AG20443 (cell line): Measurements from ENCODE around the gene ZNF205.

Source experiments
- DNase-seq: peaks from one replicate; pipeline ENCODE4 v3.0.0; 2012; ENCODE audit warnings: low spot score, mixed read lengths

The ZNF205 gene

DNA sequence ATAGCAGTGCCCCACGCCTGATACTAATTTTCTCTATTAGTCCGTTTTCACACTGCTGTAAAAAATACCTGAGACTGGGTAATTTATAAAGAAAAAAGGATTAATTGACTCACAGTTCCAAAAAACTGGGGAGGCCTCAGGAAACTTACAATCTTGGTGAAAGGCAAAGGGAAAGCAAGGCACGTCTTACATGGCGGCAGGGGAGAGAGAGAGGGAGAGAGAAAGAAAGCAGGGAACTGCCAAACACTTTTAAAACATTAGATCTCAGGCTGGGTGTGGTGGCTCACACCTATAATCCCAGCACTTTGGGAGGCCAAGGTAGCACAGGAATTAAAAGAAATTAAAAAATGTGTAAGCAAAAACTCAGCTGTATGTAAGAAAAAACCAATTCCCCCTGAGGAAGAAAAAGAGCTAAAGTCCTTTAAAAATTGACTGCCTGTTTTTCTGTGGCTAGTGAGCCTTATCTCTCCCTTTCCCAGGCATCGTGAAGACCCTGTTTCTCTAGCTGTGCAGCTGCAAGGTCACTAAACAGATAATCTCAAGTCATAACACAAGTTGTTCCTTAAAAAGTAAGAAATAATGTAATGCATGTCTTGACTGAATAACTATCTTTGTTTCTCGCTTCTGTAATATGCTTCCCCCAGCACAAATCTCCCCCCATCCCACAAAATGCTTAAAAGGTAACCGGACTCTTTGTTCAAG lies 27.3 kb upstream of the ZNF205 start:
- no peak for DNase-seq

DNA sequence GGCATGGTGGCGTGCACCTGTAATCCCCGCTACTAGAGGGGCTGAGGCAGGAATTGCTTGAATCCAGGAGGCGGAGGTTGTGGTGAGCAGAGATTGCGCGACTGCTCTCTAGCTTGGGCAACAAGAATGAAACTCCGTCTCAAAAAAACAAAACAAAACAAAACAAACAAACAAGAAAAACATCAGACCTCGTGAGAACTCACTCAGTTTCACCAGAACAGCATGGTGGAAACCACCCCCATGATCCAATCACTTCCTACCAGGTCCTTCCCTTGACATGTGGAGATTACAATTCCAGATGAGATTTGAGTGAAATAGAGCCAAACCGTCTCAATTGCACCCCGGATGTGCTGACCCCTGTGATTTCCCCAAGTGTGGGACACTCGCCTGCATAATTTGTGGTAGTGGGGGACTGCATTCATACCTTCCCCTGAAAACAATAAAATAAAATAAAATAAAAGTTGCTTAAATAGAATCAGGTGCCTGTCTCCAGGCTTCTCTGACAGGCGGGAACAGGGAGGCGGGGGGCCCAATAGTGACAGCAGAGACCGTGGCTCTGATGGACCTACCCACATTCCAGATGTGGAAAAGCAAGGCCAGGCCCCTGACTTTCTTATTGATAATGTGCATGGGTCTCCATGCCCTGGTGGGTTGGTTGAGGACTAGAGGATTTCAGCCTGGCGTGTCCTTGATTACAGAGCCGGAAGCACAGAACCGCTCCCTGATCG lies 26.4 kb upstream of the ZNF205 start:
- DNase-seq = no peak

DNA sequence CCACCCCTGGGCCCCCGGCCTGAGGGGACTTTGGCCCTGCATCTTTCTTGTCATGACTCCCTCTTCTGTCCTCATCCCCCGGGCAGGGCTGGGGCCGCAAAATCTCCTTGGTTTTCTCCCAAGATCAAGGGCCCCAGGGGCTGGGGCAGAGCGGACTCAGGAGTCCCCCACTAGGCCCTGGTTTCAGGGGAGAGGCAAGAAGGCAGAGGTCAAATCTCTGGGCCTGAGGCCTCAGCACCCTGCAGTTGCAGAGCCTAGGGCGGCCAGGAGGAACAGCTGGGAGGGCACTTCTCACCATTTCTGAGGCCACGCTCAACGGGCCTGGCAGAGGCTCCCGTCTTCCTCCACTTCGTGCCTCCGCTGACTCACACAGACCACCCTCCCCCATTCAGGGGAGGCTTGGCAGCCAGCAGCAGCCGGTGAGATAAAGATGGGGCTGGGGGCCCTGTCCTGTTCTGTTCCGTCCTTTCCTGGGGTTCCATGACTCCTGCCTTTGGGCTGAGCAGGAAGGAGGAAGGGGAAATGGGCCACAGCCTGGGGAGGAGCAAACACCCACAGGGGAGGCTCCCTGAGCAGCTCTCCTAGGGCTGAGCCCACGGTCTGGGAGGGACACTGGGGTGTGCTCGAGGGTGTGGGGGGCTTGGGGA lies 25.7 kb upstream of the ZNF205 start:
- no peak for DNase-seq

DNA sequence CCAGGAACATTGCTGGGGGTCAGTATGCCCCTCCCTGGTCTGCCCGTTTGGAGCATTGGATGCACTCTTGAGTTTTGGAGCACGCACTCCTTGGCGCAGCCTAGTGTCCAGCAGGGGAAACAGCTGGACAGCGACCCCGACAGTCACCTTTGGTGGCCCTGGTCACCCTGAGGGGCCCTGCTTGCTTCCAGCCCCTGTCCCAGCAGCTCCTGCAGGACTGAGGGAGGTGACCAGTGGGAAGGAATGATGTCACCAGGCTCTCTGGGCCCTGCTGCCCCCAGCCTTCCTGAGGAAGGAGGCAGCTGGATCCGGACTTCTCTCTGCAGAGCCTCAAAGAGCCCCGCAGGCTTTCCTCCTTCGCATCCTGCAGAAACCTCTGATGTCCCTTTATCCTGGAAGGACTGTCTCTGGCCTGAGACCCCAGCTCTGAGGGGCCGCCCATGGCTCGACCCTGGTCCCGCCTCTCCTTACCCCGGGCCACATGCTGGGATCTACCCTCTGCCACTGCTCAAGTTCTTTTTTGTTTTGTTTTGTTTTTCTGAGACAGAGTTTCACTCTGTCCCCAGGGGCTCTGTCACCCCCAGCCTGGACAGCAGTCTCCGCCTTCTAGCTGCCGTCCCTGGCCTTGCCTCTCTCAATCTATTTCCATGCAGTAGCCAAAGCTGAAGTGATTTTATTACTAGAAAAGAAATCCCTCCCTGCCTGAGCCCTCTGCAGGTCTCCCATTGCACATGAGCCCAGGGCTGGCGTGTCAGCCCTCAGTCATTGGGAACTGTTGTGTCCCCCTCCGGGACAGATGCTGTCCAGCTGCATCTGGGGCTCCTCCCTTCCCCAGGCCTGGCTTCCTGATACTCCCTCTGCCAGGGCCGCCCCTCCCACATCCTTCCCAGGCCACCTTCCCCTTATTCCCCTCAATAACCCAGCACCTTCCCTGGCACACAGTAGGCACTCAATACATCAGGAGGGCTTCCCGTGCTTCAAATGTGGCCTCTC lies 24.8 kb upstream of the ZNF205 start:
- peak; percentile 17 for DNase-seq

DNA sequence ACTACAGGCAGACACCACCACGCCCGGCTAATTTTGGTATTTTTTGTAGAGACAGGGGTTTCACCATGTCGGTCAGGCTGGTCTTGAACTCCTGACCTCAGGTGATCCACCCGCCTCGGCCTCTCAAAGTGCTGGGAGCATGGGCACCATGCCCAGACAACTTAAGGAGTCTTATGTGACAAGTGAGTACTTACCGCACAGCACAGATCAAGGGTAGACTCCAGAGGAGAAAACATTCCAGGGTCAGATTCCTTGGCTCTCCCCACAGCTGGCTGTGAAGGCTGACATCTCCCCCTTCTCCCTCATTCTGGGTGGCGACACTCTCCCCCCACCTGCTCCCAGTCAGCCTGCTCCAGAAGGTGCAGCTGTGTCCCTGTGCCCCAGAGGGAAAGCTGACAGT lies 23.9 kb upstream of the ZNF205 start:
- DNase-seq = peak; percentile 4

DNA sequence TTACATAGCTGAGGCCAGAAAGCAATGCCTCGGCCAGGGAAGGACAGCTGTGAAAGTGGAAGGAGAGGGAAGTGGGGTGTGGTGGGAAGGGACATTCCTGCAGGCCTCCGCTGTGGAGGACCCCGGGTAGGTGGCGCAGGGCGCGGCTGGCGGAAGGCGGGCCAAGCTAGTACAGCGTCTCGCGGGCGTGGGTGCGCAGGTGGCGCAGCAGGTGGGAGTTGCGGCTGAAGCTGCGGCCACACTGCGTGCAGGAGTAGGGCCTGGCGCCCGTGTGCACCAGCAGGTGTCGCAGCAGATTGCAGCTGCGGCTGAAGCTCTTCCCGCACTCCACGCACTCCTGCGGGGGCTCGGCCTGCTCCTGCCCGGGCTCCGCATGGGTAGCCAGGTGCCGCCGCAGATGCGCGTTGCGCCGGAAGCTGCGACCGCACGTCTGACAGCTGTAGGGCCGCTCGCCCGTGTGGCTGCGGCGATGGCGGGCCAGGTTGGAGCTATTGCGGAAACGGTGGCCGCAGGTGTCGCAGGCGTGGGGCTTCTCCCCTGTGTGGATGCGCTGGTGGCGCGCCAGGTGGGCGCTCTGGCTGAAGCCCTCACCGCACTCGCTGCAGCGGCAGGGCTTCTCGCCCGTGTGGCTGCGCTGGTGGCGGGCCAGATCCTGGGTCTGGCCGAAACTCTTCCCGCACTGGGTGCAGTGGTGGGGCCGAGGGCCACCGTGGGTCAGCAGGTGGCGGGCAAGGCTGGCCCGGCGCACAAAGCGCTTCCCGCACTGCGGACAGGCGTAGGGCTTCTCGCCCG lies 23.3 kb upstream of the ZNF205 start:
- DNase-seq = peak; percentile 4

DNA sequence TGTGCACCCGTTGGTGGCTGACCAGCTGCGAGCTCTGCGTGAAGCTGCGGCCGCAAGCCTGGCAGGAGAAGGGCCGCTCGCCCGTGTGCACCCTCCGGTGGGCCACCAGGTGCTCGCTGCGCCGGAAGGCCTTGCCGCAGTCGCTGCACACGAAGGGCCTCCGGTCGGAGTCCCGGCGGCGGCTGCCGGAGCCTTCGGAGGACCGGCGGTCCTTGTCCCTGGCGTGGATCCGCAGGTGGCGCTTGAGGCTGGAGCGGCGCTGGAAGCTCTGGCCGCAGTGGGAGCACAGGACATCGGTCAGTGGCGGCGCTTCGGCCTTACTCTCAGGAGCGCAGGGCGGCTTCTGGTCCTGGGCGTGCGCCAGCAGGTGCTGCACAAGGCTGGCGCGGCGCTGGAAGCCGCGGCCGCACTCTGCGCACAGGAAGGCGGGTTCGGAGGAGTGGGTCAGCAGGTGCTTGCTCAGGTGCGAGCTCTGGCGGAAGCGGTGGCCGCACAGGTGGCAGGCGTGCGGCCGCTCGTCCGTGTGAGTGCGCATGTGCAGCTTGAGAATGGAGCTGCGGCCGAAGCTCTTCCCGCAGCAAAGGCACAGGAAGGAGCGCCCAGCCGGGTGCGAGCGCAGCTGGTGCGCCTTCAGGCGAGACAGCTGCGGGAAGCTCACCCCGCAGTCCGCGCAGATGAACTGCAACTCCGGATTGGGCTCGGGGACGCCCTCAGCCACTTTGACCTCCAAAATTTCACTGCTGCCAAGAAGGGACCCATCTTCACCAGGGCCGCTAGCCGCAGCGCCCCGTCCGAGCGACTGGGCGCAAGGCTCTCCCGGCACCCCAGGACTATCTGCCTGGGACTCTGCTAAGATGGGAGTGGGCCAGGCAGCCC lies 22.4 kb upstream of the ZNF205 start:
- DNase-seq = peak; percentile 5

DNA sequence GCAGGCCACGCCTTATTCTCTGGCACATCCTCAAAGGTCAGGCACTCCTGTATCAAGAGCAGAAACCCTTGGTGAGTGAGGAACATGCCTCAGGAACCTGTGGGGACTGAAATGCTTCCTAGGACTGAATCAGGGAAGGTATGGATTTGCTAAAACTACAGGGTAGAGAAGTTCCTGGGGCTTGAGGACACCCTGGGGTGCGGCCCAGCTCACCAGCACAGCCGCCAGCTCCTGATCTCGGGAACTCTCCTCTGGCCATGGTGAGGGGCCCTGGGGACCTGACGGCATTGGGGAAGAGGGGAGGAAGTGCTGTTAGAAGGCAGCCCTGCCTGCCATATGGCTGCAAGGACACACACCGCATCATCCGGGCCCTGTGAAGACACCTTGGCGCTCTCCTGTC lies 20.8 kb upstream of the ZNF205 start:
- peak; percentile 5 for DNase-seq

DNA sequence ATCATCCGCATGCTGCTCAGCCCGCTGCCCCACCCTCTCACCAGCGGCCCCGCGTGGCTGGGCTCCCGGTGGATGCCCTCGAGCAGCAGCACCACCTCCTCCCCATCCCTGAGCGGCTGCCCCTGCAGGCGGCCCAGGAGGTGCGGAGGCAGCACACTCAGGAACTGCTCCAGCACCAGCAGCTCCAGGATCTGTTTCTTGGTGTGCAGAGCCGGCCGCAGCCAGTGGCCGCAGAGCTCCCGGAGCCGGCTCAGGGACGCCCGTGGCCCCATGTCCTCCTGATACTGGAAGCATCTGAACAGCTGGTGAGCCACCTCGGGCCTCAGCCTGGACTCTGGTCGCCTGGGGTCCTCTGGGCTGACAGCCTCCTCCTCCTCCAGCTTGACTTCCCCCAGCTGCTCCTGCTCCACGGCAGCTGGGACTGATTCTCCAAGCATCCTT lies 19.9 kb upstream of the ZNF205 start:
- DNase-seq = peak; percentile 14

DNA sequence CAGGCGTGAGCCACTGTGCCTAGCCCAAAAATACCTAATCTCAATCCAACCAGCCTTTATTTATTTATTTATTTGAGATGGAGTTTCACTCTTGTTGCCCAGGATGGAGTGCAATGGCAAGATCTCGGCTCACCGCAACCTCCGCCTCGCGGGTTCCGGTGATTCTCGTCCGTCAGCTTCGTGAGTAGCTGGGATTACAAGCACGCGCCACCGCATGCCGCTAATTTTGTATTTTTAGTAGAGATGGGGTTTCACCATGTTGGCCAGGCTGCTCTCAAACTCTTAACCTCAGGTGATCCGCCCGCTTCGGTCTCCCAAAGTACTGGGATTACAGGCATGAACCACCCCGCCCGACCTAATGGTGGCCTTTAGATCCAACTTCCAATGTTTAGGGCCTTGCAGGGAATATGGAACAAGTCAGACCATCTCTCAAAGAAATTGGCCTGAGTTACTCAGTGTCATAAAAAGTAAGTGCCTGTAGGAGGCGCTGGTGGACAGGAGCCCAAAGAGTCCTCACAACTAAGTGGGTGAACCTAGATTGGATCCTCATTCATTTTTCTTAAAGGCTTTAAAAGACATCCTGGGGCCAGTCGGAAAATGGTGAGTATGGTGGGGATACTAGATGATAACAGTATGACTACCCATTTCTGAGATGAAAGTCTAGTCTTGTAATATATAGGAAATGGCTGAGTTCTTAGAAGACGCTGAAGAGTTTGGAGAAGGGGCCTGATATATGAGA lies 17.9 kb upstream of the ZNF205 start:
- peak; percentile 33 for DNase-seq

DNA sequence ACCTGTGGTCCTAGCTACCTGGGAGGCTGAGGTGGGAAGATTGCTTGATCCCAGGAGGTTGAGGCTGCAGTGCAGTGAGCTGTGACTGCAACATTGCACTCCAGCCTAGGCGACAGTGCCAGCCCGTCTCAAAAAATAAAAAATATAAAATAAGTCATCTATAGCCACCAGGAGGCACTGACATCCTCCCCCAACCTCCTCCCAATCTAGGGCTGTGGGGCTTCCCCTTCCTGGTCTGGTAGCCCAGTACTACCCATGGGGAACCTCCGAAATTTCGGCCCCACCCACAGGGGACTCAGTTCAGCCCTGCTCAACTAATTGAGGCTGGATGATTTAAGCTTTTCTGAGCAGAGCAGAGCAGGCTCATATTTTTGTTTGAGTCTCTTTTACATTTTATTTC lies 16.5 kb upstream of the ZNF205 start:
- DNase-seq = peak; percentile 33

DNA sequence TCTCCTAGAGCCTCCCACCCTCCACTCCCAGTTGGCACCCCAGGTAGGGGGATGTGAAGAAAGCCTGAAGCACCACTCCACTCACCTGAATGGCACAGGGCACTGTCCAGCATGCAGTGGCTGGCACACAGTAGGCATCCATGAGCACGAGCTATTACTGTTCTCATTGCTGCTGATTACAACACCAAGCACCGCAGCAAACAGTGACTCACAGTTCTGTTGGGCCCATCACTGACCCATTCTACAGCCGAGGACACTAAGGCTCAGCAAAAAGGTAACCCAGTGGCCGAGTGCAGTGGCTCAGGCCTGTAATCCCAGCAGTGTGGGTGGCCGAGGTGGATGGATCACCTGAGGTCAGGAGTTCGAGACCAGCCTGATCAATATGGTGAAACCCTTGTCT lies 16.0 kb upstream of the ZNF205 start:
- no peak for DNase-seq

DNA sequence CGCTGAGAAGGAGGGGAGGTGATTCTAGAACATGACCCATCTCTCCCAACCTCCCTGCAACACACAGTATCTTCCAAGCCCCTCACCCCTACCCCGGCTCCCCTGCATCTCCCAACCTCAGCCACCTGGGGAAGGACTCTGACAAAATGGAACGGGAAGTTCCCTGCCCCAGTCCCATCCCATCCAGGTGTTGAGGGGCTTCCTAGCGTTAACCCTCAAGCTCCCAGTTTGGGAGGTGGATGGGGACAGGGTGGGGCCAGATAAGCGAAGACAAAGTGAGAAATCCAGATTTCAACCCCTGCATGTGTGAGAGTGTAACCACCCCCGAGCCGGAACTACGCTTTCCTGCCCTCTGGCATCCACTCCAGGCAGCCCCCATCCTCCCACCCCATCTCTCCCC lies 15.1 kb upstream of the ZNF205 start:
- DNase-seq = no peak

DNA sequence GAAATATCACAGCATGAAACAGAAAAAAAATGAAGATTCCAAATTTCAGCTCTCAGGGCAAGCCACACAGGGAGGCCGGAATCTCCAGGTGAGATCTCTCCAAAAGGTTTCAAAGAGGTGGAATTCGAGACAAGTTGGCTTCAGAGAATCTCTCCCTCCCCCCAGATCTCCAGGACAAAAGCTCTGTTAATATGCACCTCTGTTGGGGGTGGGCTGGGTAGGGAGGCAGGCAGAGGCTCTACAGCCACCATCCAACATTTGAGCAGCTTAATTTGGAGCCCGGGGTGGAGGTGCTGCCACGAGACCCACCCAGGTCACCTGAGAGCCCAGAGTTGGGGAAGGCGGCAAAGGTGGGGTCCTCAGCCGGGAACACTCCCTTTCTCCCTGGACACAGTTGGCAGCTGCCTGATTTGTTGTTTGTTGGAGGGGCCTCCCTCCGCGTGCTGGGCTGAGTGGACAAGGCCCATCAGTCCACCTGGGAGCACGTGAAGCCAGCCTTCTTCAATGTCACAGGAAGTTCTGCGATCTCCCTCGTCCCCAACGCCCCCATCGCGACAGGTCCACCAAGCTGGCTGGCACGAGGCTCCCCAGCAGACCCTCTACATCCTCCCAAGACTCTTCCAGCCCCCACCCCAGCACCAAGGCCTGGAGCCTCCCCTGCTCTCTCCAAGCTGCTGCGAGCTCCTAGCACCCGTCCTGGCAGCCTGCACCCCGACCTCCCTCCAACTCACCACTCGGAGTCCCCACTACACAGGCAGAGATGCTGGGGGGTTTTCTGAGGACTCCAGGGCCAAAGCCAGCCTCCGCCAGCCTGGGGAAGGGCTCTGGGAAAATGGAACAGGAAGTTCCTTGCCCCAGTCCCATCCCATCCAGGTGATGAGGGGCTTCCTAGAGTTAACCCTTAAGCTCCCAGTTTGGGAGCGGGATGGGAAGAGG lies 13.7 kb upstream of the ZNF205 start, which contains the start of gene ZSCAN10:
Gene ZSCAN10, minus strand, starts transcription at position 836 of the 936 bp plus-strand sequence. CDS start 6,357 bp downstream, outside the sequence.
- no peak for DNase-seq

DNA sequence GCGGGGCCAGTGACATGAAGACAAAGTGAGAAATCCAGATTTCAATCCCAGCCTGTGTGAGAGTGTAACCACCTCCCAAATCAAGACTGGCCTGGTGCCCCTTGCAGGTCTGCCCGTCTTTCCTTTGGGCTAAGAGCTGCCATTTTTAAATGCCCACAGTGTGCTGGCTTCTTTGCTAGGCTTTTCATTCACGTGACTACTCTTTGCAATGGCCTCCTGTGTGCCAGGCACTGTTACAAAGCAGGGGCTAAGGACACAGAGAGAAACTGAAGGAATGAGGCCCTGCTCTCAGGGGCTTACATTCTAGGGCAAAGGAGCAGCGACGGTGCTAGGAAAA lies 13.0 kb upstream of the ZNF205 start:
- no peak for DNase-seq

DNA sequence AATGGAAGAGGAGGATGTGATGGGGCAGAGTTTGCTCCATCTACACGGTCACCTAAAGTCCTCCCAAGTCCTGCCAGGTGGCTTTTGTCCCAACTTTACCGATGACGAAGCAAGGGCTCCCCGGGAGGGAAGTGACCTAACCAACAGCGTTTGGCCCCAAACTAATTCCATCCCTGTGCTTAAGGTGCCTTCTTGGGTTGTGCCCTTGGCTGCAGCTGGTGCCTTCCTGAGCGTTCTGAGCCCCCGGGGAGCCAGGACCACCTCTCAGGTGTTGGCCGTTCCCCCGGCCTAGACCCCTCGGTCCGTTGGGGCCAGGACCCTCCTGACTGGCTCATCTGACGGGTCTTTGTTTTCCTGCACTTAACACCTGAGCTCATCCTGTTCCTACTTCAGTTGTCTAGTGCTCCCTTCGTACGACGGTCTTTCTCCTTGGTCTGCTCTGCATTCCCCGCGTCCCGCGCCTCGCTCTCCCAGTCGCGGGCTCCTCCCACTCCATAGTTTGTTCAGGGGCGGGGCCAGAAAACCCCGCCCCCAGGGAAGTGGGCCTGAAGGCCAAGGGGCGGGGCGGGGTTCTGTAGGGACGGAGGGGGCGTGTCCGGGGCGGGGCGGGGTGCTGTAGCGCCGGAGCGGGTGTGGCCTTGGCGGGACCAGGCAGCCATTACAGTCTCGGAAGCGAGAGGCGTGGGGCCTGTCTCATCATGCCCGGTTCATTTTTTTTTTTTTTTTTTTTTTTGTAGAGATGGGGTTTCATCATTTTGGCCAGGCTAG lies 12.5 kb upstream of the ZNF205 start:
- DNase-seq = peak; percentile 97
